Immature natural killer cell (primary cell): ENCODE results near the gene OR10V1. TPM values are rescaled to one million over a fixed set of nuclear protein-coding genes. Genes with fewer than 3 reads are reported as not detected.
"Not testable (repeated sequence)": the region's sequence is repeated elsewhere in the genome, so short reads cannot be mapped to it uniquely, and the experiment has no call there.

ENCODE experiments used
- DNase-seq, 3 donors: peaks; one replicate each; pipeline ENCODE4 v3.0.0; 2022; ENCODE audit warnings: mixed read lengths in 1 of 3
- H3K27ac Mint-ChIP-seq, 6 donors: one replicate each; pipeline ENCODE4 v1.8.0; 2020; ENCODE audit warnings: mixed read lengths in 6 of 6, mild to moderate bottlenecking in 5 of 6, inconsistent platforms in 4 of 6, moderate library complexity in 3 of 6
- H3K27me3 Mint-ChIP-seq, 3 donors: one replicate each; pipeline ENCODE4 v1.8.0; 2020 to 2021; ENCODE audit warnings: low read depth in 3 of 3, mild to moderate bottlenecking in 3 of 3, mixed read lengths in 3 of 3, moderate library complexity in 3 of 3, inconsistent platforms in 1 of 3
- H3K36me3 Mint-ChIP-seq, 3 donors: one replicate each; pipeline ENCODE4 v1.8.0; 2020; ENCODE audit warnings: mixed read lengths in 3 of 3, inconsistent platforms in 2 of 3, mild to moderate bottlenecking in 2 of 3
- H3K4me1 Mint-ChIP-seq, 2 donors: one replicate each; pipeline ENCODE4 v1.8.0; 2020; ENCODE audit warnings: inconsistent platforms in 2 of 2, mild to moderate bottlenecking in 2 of 2, mixed read lengths in 2 of 2, moderate library complexity in 1 of 2
- H3K4me3 Mint-ChIP-seq, 5 donors: one replicate each; pipeline ENCODE4 v1.8.0; 2020; ENCODE audit warnings: mild to moderate bottlenecking in 5 of 5, mixed read lengths in 5 of 5, inconsistent platforms in 3 of 5, moderate library complexity in 3 of 5
- H3K9me3 Mint-ChIP-seq, 6 donors: one replicate each; pipeline ENCODE4 v1.8.0; 2020; ENCODE audit warnings: mild to moderate bottlenecking in 6 of 6, mixed read lengths in 6 of 6, inconsistent platforms in 4 of 6, moderate library complexity in 3 of 6
- polyA plus RNA-seq, 3 donors: library from polyadenylated mRNA; unstranded; fragments of 300-500 nt; fragmentation: Illumina TruSeq; gene quantifications; one replicate each; pipeline ENCODE4 v1.2.3, GENCODE V29; 2021

The OR10V1 gene
- polyA plus RNA-seq, 3 donors from 2014 or later: not detected

DNA sequence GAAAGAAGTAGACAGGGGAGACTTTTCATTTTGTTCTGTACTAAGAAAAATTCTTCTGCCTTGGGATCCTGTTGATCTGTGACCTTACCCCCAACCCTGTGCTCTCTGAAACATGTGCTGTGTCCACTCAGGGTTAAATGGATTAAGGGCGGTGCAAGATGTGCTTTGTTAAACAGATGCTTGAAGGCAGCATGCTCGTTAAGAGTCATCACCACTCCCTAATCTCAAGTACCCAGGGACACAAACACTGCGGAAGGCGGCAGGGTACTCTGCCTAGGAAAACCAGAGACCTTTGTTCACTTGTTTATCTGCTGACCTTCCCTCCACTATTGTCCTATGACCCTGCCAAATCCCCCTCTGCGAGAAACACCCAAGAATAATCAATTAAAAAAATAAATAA lies 13.5 kb downstream of the OR10V1 start:
- H3K27me3 Mint-ChIP-seq: peaks cover 0 to 10% (median 1%) of the 10 kb centered on the region in 3 donors
- H3K4me3 Mint-ChIP-seq, H3K9me3 Mint-ChIP-seq, H3K27ac Mint-ChIP-seq, DNase-seq, H3K4me1 Mint-ChIP-seq, H3K36me3 Mint-ChIP-seq: not testable (repeated sequence)

DNA sequence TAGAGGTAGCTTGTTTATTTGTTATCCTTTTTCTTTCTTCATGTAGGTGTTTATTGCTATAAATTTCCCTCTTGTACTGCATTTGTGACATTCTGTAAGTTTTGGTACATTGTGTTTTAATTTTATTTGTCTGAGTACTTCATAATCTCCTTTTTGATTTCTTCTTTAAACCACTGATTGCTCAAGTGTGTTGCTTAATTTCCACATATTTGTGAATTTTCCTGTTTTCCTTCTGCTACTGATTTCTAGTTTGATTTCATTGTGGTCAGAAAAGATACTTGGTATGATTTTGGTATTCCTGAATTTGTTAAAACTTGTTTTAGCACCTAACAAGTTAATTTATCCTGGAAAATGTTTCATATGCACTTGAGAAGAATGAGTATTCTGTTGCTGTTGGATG lies 15.1 kb downstream of the OR10V1 start:
- H3K27me3 Mint-ChIP-seq: peaks cover 0 to 17% (median 1%) of the 10 kb centered on the region in 3 donors
- H3K9me3 Mint-ChIP-seq: peaks cover under 1 to 6% (median 1%) of the 10 kb centered on the region in 6 donors
- H3K36me3 Mint-ChIP-seq: peaks cover 0 to 4% (median 0%) of the 10 kb centered on the region in 3 donors
- DNase-seq: no peak
- H3K4me1 Mint-ChIP-seq: no peaks in the 10 kb centered on the region
- no peak overlapping the region for H3K27ac Mint-ChIP-seq
- H3K4me3 Mint-ChIP-seq: no peak overlapping the region

GRCh38 chr11:59692915-59693314 lies 20.7 kb downstream of the OR10V1 start:
- Mint-ChIP-seq H3K4me3 (no peak overlapping the region), H3K36me3 (peaks cover 0 to 6% (median 4%) of the 10 kb centered on the region in 3 donors), H3K27ac (no peak overlapping the region), H3K27me3 (peaks cover 7 to 13% (median 10%) of the 10 kb centered on the region in 3 donors), H3K4me1 (no peaks in the 10 kb centered on the region), H3K9me3 (peaks cover 10 to 20% (median 14%) of the 10 kb centered on the region in 6 donors)
- no peak for DNase-seq

DNA sequence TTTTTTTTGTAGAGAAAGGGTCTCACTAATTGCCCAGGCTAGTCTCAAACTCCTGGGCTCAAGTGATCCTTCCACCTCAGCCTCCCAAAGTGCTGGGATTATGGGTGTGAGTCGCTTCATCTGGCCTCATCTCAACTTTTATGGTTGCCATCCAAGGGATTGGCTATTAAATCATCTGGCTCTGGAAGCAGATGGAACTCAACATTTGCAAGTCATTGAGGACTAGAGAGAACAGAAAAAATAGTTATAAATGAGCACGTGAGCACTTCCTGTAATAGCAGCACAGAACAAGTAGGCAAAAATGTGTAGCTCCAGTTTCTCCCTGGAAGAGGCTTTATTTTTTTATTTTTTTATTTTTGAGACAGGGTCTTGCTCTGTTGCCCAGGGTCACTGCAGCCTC lies 22.5 kb downstream of the OR10V1 start:
- H3K9me3 Mint-ChIP-seq: peaks cover 10 to 20% (median 14%) of the 10 kb centered on the region in 6 donors
- H3K4me1 Mint-ChIP-seq: no peaks in the 10 kb centered on the region
- no peak overlapping the region for H3K4me3 Mint-ChIP-seq
- peaks cover 9 to 11% (median 9%) of the 10 kb centered on the region in 3 donors for H3K27me3 Mint-ChIP-seq
- peaks cover 0 to 6% (median 4%) of the 10 kb centered on the region in 3 donors for H3K36me3 Mint-ChIP-seq
- no peak for DNase-seq
- no peak overlapping the region for H3K27ac Mint-ChIP-seq

DNA sequence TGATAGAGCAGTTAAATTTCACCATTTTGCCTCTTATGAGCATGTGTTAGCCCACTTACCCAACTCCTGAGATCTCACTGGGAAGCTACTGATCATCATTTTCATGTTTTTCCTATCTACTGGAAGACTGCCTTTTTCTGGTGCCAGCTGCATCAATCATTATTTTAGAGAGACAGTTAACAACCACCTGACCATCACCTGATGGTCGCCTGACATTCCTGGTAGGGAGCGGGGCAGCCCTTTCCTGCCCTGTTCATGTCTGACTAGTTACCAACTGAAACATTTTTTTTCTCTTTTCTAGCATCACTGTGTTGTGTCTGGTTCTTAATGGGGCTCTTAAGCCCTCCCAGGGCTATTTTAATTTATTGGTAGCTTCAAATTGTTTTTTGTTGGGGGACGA lies 24.6 kb downstream of the OR10V1 start:
- DNase-seq: no peak
- Mint-ChIP-seq H3K4me1 (no peaks in the 10 kb centered on the region), H3K36me3 (peaks cover 0 to 6% (median 4%) of the 10 kb centered on the region in 3 donors), H3K9me3 (peaks cover 10 to 20% (median 14%) of the 10 kb centered on the region in 6 donors), H3K27me3 (peaks cover 9 to 16% (median 13%) of the 10 kb centered on the region in 3 donors), H3K27ac (no peak overlapping the region), H3K4me3 (no peak overlapping the region)

- H3K4me3 Mint-ChIP-seq: not testable (repeated sequence)
These were observed 32.4 kb downstream of the OR10V1 start for GRCh38 chr11:59681260-59681725.

GRCh38 chr11:59680287-59681154 lies 33.1 kb downstream of the OR10V1 start:
- Mint-ChIP-seq H3K36me3 (no peaks in the 10 kb centered on the region), H3K27me3 (peaks cover 0 to 8% (median 4%) of the 10 kb centered on the region in 3 donors), H3K4me1 (no peaks in the 10 kb centered on the region), H3K27ac (no peak overlapping the region), H3K4me3 (no peak overlapping the region), H3K9me3 (peaks cover 0 to 1% (median 0%) of the 10 kb centered on the region in 6 donors)
- peak; percentile 35 to 50 (median 36) for DNase-seq

More at GRCh38 chr11:59681260-59681725, 32.4 kb downstream of the OR10V1 start:
- not testable (repeated sequence) for H3K36me3 Mint-ChIP-seq, H3K4me1 Mint-ChIP-seq, H3K27ac Mint-ChIP-seq, H3K9me3 Mint-ChIP-seq, DNase-seq, H3K27me3 Mint-ChIP-seq

DNA sequence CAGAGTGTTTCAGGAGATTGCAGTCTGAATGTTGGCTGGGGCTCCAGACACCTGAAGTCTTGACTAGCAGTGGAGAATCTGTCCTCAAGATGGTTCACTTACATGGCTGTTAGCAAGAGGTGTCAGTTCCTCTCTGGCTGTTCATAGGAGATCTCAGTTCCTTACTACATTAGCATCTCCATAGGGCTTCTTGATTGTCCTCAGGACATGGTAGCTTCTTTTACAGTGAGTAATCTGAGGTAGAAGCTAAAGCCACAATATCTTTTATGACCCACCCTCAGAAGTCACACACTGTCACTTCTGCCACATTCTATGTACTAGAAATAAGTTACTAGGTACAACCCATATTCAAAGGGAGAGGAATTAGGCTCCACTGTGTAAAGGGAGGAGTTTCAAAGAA lies 34.3 kb downstream of the OR10V1 start:
- no peaks in the 10 kb centered on the region for H3K36me3 Mint-ChIP-seq
- DNase-seq: no peak
- H3K9me3 Mint-ChIP-seq: peaks cover 0 to 1% (median 0%) of the 10 kb centered on the region in 6 donors
- H3K4me3 Mint-ChIP-seq: no peak overlapping the region
- no peaks in the 10 kb centered on the region for H3K4me1 Mint-ChIP-seq
- peaks cover 0 to 5% (median 4%) of the 10 kb centered on the region in 3 donors for H3K27me3 Mint-ChIP-seq
- no peak overlapping the region for H3K27ac Mint-ChIP-seq

GRCh38 chr11:59678813-59679165 lies 34.9 kb downstream of the OR10V1 start:
- Mint-ChIP-seq H3K4me3 (no peak overlapping the region), H3K9me3 (no peaks in the 10 kb centered on the region), H3K36me3 (no peaks in the 10 kb centered on the region), H3K27me3 (peaks cover 0 to 4% (median 3%) of the 10 kb centered on the region in 3 donors), H3K4me1 (no peaks in the 10 kb centered on the region), H3K27ac (no peak overlapping the region)
- no peak for DNase-seq

DNA sequence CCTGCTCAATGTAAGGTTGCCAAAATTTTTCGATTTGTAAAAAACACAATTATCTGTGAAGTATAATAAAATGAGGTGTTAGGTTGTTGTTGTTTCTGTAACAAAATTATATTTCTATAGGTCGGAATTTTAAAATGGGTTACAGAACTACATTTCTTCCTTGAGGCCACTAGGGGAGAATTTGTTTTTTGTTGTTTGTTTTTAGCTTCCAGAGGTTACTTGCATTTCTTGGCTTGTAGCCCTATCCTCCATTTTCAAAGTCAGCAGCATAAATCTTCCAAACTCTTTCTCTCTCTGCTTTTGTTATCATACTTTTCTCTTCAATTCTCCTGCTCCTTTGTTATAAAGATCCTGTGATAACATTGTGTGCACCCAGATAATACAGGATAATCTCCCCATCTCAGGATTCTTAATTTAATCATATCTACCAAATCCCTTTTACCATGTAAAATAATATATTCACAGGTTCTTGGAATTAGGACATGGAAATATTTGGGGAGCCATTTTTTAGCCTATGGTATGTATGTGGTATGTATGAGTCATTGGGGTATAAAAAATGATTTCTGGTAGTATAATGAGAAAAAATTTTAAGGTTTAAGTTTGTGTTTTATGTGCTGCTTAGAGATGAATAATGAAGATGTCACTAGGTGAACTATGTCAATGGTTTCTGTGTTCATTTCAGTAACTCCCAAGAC lies 35.4 kb downstream of the OR10V1 start:
- Mint-ChIP-seq H3K27ac (no peak overlapping the region), H3K9me3 (no peaks in the 10 kb centered on the region), H3K4me1 (no peaks in the 10 kb centered on the region), H3K36me3 (no peaks in the 10 kb centered on the region), H3K4me3 (no peak overlapping the region), H3K27me3 (peaks cover 0 to 4% (median 3%) of the 10 kb centered on the region in 3 donors)
- no peak for DNase-seq

GRCh38 chr11:59676205-59676604 lies 37.4 kb downstream of the OR10V1 start:
- no peak overlapping the region for H3K4me3 Mint-ChIP-seq
- H3K27me3 Mint-ChIP-seq: peaks cover 0 to 6% (median 3%) of the 10 kb centered on the region in 3 donors
- H3K9me3 Mint-ChIP-seq: no peaks in the 10 kb centered on the region
- H3K27ac Mint-ChIP-seq: no peak overlapping the region
- no peak for DNase-seq
- no peaks in the 10 kb centered on the region for H3K4me1 Mint-ChIP-seq
- no peaks in the 10 kb centered on the region for H3K36me3 Mint-ChIP-seq

DNA sequence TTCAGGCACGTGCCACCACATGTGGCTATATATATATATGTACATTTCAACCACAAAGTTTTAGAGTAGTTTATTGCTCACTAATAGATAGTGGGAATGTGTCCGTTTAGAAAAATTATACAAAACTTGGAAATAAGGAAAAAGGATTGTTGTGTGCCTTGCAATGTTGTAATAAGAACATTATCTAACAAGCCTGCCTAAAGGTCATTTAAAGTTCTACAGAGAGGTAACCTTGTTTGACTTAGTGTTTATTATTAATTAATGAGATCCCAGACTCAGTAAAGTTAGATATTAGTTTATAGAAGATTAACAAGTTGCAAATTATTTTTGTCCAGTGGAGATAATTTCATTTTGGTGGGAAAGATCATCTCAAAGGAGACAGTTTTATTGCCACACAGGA lies 39.4 kb downstream of the OR10V1 start:
- Mint-ChIP-seq H3K27me3 (peaks cover 5 to 13% (median 6%) of the 10 kb centered on the region in 3 donors), H3K27ac (no peak overlapping the region), H3K4me1 (peaks cover 10 to 11% of the 10 kb centered on the region in 2 donors), H3K4me3 (no peak overlapping the region), H3K9me3 (no peaks in the 10 kb centered on the region), H3K36me3 (no peaks in the 10 kb centered on the region)
- no peak for DNase-seq

DNA sequence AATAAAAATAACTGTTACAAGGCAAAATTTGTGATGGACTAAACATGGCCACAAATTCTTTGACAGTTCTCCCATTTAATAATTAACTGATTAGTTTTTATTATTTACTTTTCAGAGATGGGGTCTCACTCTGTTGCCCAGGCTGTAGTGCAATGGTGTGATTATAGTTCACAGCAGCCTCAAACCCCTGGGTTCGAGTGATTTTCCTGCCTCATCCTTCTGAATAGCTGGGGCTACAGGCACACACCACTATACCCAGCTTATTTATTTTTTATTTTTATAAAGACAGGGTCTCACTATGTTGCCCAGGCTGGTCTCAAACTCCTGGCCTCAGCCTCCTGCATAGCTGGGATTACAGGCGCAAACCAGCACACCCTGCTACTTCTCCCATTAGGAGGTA lies 40.4 kb downstream of the OR10V1 start:
- DNase-seq: no peak

DNA sequence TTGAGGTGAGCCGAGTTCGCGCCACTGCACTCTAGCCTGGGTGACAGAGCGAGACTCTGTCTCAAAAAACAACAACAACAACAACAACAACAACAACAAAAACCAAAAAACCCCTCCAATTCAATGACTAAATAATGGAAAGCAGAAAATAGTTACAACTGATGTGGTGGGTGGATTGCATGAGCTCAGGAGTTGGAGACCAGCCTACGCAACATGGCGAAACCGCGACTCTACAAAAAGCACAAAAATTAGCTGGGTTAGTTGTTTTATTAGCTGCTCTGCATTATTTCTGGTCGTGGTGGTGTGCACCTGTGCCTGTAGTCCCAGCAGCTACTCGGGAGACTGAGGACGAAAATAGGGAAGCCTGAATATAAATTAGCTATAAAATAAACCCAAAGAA lies 42.2 kb downstream of the OR10V1 start:
- Mint-ChIP-seq H3K4me1 (peaks cover 31 to 35% of the 10 kb centered on the region in 2 donors), H3K27me3 (peaks cover 8 to 20% (median 9%) of the 10 kb centered on the region in 3 donors), H3K4me3 (peak overlapping the region in 1 of 5 donors; percentile 12), H3K9me3 (no peaks in the 10 kb centered on the region), H3K36me3 (peaks cover 0 to 4% (median 0%) of the 10 kb centered on the region in 3 donors), H3K27ac (no peak overlapping the region)
- DNase-seq: no peak

More for the DNA sequence above, 40.4 kb downstream of the OR10V1 start:
- Mint-ChIP-seq H3K36me3 (no peaks in the 10 kb centered on the region), H3K27ac (no peak overlapping the region), H3K4me3 (no peak overlapping the region), H3K27me3 (peaks cover 8 to 20% (median 10%) of the 10 kb centered on the region in 3 donors), H3K4me1 (peaks cover 14 to 17% of the 10 kb centered on the region in 2 donors), H3K9me3 (no peaks in the 10 kb centered on the region)
